GM18526 (cell line): ENCODE measurements around the gene SEC14L3.
A peak's percentile ranks its signal among the peaks of the same experiment; 100 is the strongest.

Experiments used
- POLR2A ChIP-seq: IDR thresholded peaks from 3 replicates; pipeline ENCODE4 v1.6.1; 2011; ENCODE audit not compliant: insufficient read length; ENCODE audit errors: extremely low read depth

SEC14L3 gene

DNA sequence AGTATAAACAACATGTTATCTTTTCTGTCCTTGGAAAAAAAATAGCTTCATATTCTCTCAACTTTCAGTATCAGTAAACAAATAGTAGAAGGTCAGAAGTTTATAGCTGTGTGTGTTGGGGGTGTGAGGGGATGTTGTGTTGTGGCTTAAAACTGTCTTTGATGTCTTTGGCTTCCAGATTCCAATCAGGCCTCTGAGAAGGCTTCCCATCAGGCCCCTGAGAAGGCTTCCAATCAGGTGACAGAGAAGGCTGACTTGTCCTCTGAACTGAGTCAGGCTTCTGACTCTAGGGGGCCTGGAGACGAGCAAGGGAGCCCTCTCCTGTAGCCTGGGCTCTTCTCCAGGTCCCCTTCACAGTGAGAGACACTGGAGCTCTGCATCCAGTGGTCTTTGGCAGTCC lies 37.0 kb downstream of the SEC14L3 start:
- TF ChIP-seq POLR2A: no peak

DNA sequence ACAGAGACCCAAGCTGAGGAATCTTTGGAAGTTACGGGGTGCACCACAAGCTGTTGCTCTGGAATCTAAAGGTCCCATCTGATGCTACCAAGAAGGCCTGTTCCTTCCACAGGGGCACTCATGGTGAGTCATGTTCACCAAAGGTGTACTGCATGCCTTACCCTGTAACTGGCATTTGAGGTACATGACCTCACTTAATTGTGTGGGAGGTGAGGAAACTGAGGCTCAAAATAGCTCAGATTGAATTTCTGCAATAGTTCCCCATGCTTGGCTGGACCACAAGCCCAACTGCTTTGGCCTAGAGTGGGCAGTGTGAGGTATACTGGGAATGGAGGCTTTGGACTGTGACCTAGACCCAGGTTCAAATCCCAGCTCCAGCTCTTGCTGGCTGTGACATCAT lies 38.0 kb downstream of the SEC14L3 start:
- no peak for TF ChIP-seq POLR2A

DNA sequence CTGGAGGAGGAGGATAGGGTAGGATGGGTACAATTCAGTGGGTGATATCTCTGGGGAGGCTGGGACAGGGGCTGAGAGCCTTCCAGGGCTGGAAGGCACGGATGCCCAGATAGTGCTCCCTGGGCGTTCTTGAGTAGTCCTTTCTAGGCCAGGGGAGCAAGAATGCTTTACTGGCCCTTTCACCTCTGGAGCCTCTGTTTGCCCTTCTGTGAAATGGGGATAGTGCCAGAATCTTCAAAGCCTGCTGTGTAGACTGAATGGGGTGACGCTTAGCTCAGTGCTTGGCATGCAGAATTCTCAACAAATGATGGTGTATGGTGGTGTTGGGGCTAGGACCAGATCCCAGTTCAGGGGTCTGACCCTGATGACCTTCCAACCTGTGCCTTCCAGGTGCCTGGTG lies 38.6 kb downstream of the SEC14L3 start:
- no peak for TF ChIP-seq POLR2A

DNA sequence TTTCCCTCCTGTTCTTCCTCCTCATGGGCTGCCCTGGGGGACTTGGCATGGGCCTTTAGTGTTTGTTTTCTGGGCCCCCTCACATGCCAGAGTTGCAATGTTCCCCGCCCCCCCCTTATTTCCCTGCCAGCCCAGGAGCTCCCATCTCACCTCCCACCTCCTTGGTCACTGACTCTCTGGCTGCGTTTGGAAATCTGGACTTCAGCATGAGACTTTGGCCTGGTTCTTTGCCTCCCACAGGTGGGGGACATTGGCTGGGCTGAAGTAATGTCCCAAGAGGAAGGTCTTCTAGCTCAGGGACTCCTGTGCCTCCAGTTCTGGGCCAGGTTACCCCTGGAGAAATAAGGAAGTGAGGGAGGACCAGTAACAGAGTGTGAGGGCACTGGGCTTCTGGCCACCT lies 39.3 kb downstream of the SEC14L3 start:
- TF ChIP-seq POLR2A: no peak

DNA sequence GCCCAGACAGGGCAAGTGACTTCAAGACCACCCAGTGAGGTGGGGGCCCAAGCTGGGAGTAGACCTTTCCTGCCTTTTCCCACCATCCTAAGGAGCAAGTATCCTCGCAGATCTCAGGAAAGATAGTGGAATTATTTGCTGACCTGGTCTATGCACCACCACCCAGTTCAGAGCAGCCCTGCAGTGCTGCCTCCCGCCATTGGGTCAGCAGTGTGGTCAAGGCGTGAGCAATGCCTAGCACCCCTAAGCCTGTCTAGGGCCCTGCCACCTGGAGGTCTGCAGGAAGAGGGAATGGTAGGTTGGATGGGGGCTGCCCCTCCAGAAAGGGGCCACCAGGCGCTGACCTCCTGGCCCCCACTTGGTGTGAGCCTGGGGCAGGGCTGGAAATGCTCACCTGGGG lies 39.7 kb downstream of the SEC14L3 start:
- no peak for TF ChIP-seq POLR2A

DNA sequence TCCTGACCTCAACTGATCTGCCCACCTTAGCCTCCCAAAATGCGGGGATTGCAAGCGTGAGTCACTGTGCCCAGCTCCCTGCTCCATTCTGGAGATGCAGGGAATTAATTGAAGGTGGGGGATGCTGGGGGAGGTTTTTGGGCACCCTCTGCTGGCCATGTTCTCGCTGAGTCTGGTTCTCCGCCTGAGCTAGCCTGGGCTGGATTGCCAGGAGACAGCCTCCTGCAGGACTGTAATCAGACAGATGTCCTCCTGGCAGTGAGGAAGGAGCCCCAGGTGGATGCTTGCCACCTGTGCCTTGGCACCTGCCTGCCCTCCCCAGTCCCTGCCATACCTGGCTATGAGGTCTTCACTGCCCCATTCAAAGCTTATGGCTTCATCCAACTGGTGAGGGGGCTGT lies 40.9 kb downstream of the SEC14L3 start:
- no peak for TF ChIP-seq POLR2A

DNA sequence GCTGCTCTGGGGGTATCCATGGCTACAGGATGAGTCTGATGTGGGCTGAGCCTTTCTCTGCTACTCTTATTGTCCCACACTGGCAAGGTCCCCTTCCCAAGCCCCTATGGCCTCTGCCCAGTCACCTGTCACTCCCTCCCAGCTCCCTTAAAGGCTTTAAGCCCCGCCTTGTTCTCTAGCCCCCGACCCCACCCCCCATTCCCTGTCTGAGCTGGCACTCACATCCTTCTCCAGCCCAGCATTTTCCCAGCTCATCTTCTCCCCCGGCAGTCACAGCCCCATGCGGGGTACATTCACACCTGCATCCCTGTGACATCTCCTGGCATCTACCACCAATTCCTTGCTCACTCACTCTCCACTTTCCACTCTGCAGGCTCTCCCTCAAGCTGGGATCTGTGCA lies 41.9 kb downstream of the SEC14L3 start:
- no peak for TF ChIP-seq POLR2A

DNA sequence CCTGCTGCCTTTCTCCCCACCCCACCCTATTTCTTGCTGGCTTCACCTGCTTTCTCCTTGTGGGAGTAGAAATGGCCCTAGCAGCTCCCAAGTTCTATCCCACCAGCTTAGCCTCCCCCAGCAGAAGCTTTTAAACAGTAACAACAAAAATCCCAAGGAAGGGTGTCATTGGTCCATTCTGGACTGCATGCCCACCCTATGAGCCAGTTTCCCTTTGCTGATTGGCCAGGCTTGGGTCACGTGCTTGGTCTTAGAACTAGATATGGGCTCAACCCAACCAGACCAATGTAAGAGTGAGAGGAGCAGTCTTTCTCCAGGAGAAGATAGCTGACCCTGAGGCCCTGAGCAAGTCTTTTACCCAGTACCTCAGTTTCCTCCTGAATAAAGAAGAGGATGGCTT lies 43.9 kb downstream of the SEC14L3 start:
- no peak for TF ChIP-seq POLR2A

DNA sequence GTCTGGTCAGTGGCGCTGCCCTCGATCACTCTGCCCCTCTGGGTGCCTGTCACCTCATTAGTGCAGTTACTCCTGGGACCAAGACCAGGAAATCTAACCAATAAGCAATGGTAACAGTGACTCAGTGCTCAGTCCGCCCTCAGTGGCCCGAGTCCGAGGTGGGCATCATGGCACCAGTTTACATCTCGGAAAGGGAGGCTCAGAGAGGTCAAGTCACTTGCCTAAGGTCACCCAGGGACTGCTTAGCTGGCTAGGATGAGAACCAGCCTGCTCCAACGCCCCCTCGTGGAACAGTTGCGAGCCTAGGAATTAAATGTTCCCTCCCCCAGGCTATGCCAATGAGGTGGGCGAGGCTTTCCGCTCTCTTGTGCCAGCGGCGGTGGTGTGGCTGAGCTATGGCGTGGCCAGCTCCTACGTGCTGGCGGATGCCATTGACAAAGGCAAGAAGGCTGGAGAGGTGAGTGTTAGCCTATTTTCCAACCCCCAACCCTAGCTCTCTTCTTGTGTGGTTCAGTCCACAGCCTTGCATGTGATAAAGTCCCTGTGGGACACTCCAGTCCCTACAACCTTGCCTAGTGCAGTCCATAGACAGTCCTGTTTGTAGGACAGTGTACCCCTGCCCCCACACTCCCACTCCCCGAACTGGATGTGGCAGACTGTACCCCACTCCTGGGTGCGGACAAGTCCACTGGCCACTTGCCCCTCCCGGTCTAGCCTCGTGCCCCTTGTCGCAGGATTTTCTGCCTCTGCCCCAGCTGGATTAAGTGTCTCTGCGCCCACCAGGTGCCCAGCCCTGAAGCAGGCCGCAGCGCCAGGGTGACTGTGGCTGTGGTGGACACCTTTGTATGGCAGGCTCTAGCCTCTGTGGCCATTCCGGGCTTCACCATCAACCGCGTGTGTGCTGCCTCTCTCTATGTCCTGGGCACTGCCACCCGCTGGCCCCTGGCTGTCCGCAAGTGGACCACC lies 45.1 kb downstream of the SEC14L3 start:
- TF ChIP-seq POLR2A: no peak

DNA sequence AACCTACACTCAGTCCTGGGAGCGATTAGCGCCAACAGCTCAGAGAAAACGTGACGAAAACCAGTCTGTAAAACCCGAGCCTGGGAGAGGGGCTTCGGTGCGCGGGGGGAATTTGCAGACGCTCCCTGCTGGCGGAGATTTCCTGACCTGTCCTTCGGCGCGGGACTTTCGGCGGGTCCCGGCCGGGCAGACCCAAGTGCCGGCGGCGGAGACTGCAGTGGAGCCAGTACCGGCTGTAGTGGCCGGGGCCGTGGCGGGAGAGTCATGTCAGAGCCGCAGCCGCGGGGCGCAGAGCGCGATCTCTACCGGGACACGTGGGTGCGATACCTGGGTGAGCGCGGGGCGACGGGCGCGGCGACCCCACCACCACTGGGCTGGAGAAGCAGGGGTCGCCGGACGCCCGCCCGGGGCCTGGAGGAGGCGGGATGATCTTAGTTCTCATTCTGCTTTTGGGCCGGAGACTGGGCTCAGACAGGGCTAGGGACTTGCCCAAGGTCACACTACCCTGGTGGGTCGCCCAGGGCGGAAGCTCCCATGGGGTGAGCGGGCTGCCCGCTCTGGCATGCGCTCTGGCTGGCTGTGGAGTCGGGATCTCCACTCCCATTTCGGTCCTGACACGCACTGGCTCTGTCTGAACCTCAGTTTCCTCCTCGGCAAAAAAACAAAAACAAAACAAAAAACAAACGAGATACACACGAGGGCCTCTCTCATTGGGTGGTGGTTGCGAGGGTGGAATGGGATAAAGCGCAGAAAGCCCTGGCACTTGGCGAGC lies 46.0 kb downstream of the SEC14L3 start, which contains the start of gene MTFP1:
TSS of gene MTFP1 (plus strand) at position 153 of the 772 bp plus-strand sequence. CDS start at position 265, 112 bp downstream.
- peak; percentile 56 for TF ChIP-seq POLR2A

DNA sequence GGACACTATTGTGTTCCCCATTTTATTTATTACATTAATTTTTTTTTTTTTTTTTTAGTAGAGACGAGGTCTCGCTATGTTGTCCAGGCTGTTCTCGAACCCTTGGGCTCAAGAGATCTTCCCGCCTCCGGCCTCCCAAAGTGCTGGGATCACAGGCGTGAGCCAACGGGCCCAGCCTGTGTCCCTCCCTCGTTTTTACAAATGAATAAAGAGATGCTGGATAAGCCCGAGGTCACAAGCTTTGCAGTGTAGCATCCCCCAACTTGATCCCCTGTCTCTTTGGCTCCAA lies 46.5 kb downstream of the SEC14L3 start:
- TF ChIP-seq POLR2A: no peak

DNA sequence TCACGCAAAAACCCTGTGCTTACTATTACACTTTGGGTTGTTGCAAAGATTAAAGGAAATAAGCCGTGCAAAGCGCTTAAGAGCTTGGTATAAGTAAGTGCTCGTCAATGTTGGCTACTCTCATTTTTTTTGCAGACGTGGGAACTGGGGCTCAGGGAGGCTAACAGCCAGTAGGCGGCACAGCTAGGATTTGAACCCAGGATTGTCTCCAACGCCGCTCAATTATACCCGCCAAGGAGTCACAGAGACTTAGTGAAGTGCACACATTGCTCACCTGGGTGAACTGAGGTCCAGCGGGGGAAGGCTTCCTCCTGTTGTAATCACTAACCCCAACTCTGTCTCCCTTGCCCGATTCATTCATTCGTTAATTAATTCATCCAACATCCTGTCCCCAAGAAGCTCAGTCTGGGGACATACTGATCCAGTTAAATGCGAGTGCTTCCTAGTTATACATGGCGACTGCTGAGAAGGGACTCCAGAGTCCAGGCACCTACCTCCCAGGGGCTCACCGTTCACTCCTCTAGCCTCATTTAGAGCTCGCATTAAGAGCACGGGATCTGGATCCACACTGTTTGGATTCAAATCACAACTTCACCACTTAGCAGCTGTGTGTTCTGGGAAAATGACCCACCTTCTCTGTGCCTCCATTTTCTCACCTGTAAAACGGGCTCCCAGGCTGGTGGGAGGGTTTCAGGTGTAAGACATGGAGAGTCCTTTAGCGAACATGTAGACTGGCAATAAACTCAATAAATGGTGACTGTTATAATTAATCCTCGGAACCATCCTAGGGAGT lies 47.1 kb downstream of the SEC14L3 start:
- TF ChIP-seq POLR2A: no peak

DNA sequence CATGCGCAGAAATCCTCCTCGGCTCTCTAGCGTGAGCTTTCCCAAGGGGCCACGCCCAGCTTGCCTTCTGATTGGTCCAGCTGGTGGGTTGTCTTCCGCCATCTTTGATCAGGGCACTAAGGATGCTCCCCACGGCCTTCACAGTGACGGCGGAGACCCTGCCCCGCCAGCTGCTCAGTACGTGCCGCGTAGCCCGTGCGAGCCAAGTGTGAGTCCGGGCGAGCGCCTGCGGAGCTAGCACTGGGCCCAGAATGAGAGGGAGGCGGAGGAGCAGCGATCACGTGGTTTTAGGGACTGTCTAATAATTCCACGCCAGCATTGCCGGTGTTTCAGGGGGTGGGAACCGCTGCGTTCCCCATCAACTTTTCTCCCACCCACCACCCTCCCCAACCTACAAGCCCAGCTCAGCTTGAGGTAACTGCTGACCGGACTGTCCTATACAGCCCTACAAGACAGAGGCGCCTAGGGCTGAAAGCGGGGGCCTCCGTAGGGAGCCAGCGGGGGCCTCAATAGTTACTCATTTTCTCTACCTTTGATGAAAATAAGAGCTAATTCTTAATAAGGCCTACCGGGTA lies 47.8 kb downstream of the SEC14L3 start:
- peak; percentile 64 for TF ChIP-seq POLR2A

DNA sequence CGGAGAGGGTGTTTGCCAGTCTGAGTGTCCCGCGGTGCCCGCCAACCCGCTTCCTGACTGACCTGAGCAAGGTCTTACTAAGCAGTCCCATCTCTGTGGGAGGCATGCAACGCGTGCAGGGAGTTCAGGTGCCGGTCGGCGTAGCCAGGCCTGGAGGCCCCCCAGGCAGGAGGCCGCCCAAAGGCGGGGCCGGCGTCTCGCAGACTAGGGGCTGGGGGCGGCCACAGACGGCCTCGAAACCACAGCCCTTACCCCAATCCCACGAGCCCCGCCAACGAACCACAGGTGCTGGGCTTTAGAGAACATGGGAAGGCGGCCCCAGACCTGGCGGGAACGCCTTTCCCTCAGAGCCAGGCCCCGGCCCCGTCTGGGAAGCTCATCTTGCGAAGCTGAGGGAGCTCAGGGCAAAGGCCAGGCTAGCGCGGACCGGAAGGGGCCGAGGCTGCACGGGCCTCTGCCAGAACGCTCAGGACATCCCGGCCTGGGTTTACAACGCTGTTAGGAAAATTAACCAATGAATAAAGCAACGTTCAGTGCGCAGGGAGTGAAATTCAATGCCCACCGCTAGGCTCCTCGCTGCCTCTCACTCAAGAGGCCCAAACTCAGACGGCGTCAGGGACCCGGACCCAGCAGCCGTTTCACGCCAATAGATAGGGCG lies 48.4 kb downstream of the SEC14L3 start:
- peak; percentile 84 for TF ChIP-seq POLR2A
